Left ventricle myocardium inferior (tissue), 1 donor: Measurements from ENCODE around the gene ALPP. TPM values are rescaled to one million over a fixed set of nuclear protein-coding genes. Genes with fewer than 3 reads are reported as not detected.
A peak's percentile ranks its signal among the peaks of the same experiment; 100 is the strongest.

ENCODE experiments used
- DNase-seq: peaks from one replicate; pipeline ENCODE4 v3.0.0-alpha.2; 2020
- H3K27ac ChIP-seq: fragments of 200-600 bp; replicated peaks from 2 replicates; pipeline ENCODE4 v1.8.0; 2021
- H3K27me3 ChIP-seq: fragments of 200-600 bp; 2 replicates; pipeline ENCODE4 v1.8.0; 2021; ENCODE audit warnings: low read depth
- H3K36me3 ChIP-seq: fragments of 200-600 bp; 2 replicates; pipeline ENCODE4 v1.8.0; 2021
- H3K4me1 ChIP-seq: fragments of 200-600 bp; 2 replicates; pipeline ENCODE4 v1.8.0; 2021
- H3K4me3 ChIP-seq: fragments of 200-600 bp; 2 replicates; pipeline ENCODE4 v1.8.0; 2021; ENCODE audit warnings: mild to moderate bottlenecking, moderate library complexity
- H3K9me3 ChIP-seq: fragments of 200-600 bp; replicated peaks from 2 replicates; pipeline ENCODE4 v1.8.0; 2021
- CTCF ChIP-seq: fragments of 200-600 bp; IDR thresholded peaks from 2 replicates; pipeline ENCODE4 v1.8.0; 2021; ENCODE audit warnings: antibody characterized with exemption, mild to moderate bottlenecking, borderline replicate concordance
- intact Hi-C: fragments of 100-400 bp; cut with micrococcal nuclease; formaldehyde crosslinking; loops from one replicate; pipeline ENCODE4 v1.11.0; 2022
- total RNA-seq: library from RNA; stranded (reverse); fragmentation: NEBNext Ultra II Directional; extraction: Animal tissue kit (Norgen Biotek cat#: 25700); gene quantifications from one replicate; pipeline ENCODE4 v1.2.1, GENCODE V29; 2021
- donor health status: DM: no; HTN: yes; CAD: no; lungs with severe emphysema.

ALPP gene
- total RNA-seq, 1 donor from 2014 or later, result not detected

- DNase-seq, result no peak
- H3K36me3 ChIP-seq, result no peaks in the 10 kb centered on the region
- TF ChIP-seq CTCF, result no peak
- intact Hi-C loops, result no loop called here
- H3K4me3 ChIP-seq, result no peak overlapping the region
- no peak overlapping the region for H3K27ac ChIP-seq
- H3K4me1 ChIP-seq, result peaks cover 28% of the 10 kb centered on the region
- H3K9me3 ChIP-seq, result peaks cover under 1% of the 10 kb centered on the region
- peaks cover 100% of the 10 kb centered on the region for H3K27me3 ChIP-seq
These were observed 38.2 kb downstream of the ALPP start for GRCh38 chr2:232416521-232417470.

- peaks cover 7% of the 10 kb centered on the region for H3K9me3 ChIP-seq
- H3K27ac ChIP-seq, result no peak overlapping the region
- no peak overlapping the region for H3K4me3 ChIP-seq
- H3K36me3 ChIP-seq, result no peaks in the 10 kb centered on the region
- intact Hi-C loops, result no loop called here
- DNase-seq, result no peak
- peaks cover 28% of the 10 kb centered on the region for H3K4me1 ChIP-seq
- TF ChIP-seq CTCF, result no peak
- H3K27me3 ChIP-seq, result peaks cover 100% of the 10 kb centered on the region
These were observed 38.9 kb downstream of the ALPP start for GRCh38 chr2:232417489-232417888.

GRCh38 chr2:232418056-232418455 is 39.5 kb downstream of the ALPP start:
- intact Hi-C loops, result no loop called here
- Histone ChIP-seq H3K27ac (no peak overlapping the region), H3K36me3 (no peaks in the 10 kb centered on the region), H3K4me1 (peaks cover 28% of the 10 kb centered on the region), H3K9me3 (peaks cover 12% of the 10 kb centered on the region), H3K4me3 (no peak overlapping the region), H3K27me3 (peaks cover 100% of the 10 kb centered on the region)
- DNase-seq, result no peak
- no peak for TF ChIP-seq CTCF

- no peak for TF ChIP-seq CTCF
- Histone ChIP-seq H3K4me3 (peak overlapping the region; percentile 52), H3K36me3 (no peaks in the 10 kb centered on the region), H3K27me3 (peaks cover 99% of the 10 kb centered on the region), H3K27ac (no peak overlapping the region), H3K4me1 (peaks cover 28% of the 10 kb centered on the region), H3K9me3 (peaks cover 12% of the 10 kb centered on the region)
- DNase-seq, result no peak
- intact Hi-C loops, result no loop called here
These were observed 40.1 kb downstream of the ALPP start for GRCh38 chr2:232418466-232419244.

GRCh38 chr2:232419245-232420072 is 40.9 kb downstream of the ALPP start:
- Histone ChIP-seq H3K4me3 (peak overlapping the region; percentile 52), H3K4me1 (peaks cover 28% of the 10 kb centered on the region), H3K9me3 (peaks cover 12% of the 10 kb centered on the region), H3K36me3 (no peaks in the 10 kb centered on the region), H3K27me3 (peaks cover 99% of the 10 kb centered on the region), H3K27ac (no peak overlapping the region)
- TF ChIP-seq CTCF, result no peak
- intact Hi-C loops, result no loop called here
- no peak for DNase-seq
